HFFc6 (cell line): ENCODE results near the gene PDPK1. TPM values are rescaled to one million over a fixed set of nuclear protein-coding genes. Genes with fewer than 3 reads are reported as not detected.
A peak's percentile ranks its signal among the peaks of the same experiment; 100 is the strongest.

Source experiments
- DNase-seq: peaks from one replicate; pipeline ENCODE4 v3.0.0-alpha.2; 2018
- H3K27ac Mint-ChIP-seq: 2 replicates; pipeline ENCODE4 v1.8.0; 2020; ENCODE audit warnings: mild to moderate bottlenecking, mixed read lengths
- H3K27me3 Mint-ChIP-seq: 2 replicates; pipeline ENCODE4 v1.8.0; 2021; ENCODE audit warnings: mild to moderate bottlenecking, moderate library complexity, mixed read lengths; ENCODE audit not compliant: insufficient read depth
- H3K36me3 Mint-ChIP-seq: 2 replicates; pipeline ENCODE4 v1.8.0; 2021; ENCODE audit warnings: low read depth, mixed read lengths
- H3K4me1 Mint-ChIP-seq: 2 replicates; pipeline ENCODE4 v1.8.0; 2020; ENCODE audit warnings: low read depth, mixed read lengths
- H3K4me3 Mint-ChIP-seq: 2 replicates; pipeline ENCODE4 v1.8.0; 2020; ENCODE audit warnings: mild to moderate bottlenecking, moderate library complexity, mixed read lengths
- H3K9me3 Mint-ChIP-seq: 2 replicates; pipeline ENCODE4 v1.8.0; 2020; ENCODE audit warnings: mild to moderate bottlenecking, mixed read lengths
- CTCF ChIP-seq: fragments of 200-600 bp; sonication (generic); IDR thresholded peaks from 2 replicates; pipeline ENCODE4 v1.5.0; 2021; ENCODE audit warnings: antibody characterized with exemption, mild to moderate bottlenecking
- long read RNA-seq: library from polyadenylated mRNA; unstranded; transcript quantifications from one replicate; pipeline ENCODE4 v2.0.0, GENCODE V29; 2019
- total RNA-seq, 6 experiments: library from RNA; stranded (reverse); fragmentation: NEBNext Ultra II Directional; extraction: Animal tissue kit (Norgen Biotek cat#: 25700); gene quantifications; 2 replicates in 1 of 6; 3 replicates in 5 of 6; pipeline ENCODE4 v1.2.3, GENCODE V29; 2021

PDPK1 gene
- 10 to 100 TPM; 34.2 to 43.8 (median 37.0) TPM for total RNA-seq
- long read RNA-seq, full-length matches to known transcripts: 34 of 49 reads
- long read RNA-seq, partial matches to known transcripts: 3 of 49 reads
- long read RNA-seq, other reads (novel, unspliced or antisense): 12 of 49 reads

- Mint-ChIP-seq H3K4me1 (peaks cover 58% of the 10 kb centered on the region), H3K27me3 (peaks cover 6% of the 10 kb centered on the region), H3K27ac (peak within 1 kb of the TSS; percentile 88), H3K4me3 (peak within 1 kb of the TSS; percentile 92), H3K9me3 (peaks cover 5% of the 10 kb centered on the region; the same call in 1 of the 2 replicates), H3K36me3 (peaks cover 15% of the 10 kb centered on the region)
- DNase-seq: peak; percentile 90
- TF ChIP-seq CTCF: no peak
These were observed at the start of gene PDPK1 for GRCh38 chr16:2537451-2538379. TSS of gene PDPK1 (plus strand) at chr16:2538021. CDS start at chr16:2538113, 92 bp downstream.

GRCh38 chr16:2489581-2489980, 48.2 kb upstream of the PDPK1 start:
- H3K9me3 Mint-ChIP-seq: no peaks in the 10 kb centered on the region
- no peak overlapping the region for H3K4me3 Mint-ChIP-seq
- H3K27ac Mint-ChIP-seq: no peak overlapping the region
- H3K4me1 Mint-ChIP-seq: peaks cover 10% of the 10 kb centered on the region
- no peak for DNase-seq
- H3K36me3 Mint-ChIP-seq: no peaks in the 10 kb centered on the region
- TF ChIP-seq CTCF: no peak
- peaks cover 6% of the 10 kb centered on the region for H3K27me3 Mint-ChIP-seq

- no peaks in the 10 kb centered on the region for H3K36me3 Mint-ChIP-seq
- DNase-seq: no peak
- H3K27me3 Mint-ChIP-seq: peaks cover 6% of the 10 kb centered on the region
- no peak overlapping the region for H3K4me3 Mint-ChIP-seq
- no peaks in the 10 kb centered on the region for H3K9me3 Mint-ChIP-seq
- peaks cover 10% of the 10 kb centered on the region for H3K4me1 Mint-ChIP-seq
- no peak overlapping the region for H3K27ac Mint-ChIP-seq
- TF ChIP-seq CTCF: no peak
These were observed 47.4 kb upstream of the PDPK1 start for GRCh38 chr16:2490190-2491105.

- H3K27ac Mint-ChIP-seq: no peak overlapping the region
- no peak overlapping the region for H3K4me3 Mint-ChIP-seq
- H3K27me3 Mint-ChIP-seq: peaks cover 2% of the 10 kb centered on the region
- H3K4me1 Mint-ChIP-seq: peaks cover 5% of the 10 kb centered on the region
- no peaks in the 10 kb centered on the region for H3K9me3 Mint-ChIP-seq
- TF ChIP-seq CTCF: no peak
- no peak for DNase-seq
- no peaks in the 10 kb centered on the region; the same call in 1 of the 2 replicates for H3K36me3 Mint-ChIP-seq
These were observed 45.5 kb upstream of the PDPK1 start for GRCh38 chr16:2492292-2492691.

- no peak for TF ChIP-seq CTCF
- no peak overlapping the region for H3K27ac Mint-ChIP-seq
- no peak for DNase-seq
- no peaks in the 10 kb centered on the region; the same call in 1 of the 2 replicates for H3K27me3 Mint-ChIP-seq
- no peak overlapping the region for H3K4me3 Mint-ChIP-seq
- no peaks in the 10 kb centered on the region for H3K9me3 Mint-ChIP-seq
- H3K36me3 Mint-ChIP-seq: no peaks in the 10 kb centered on the region; the same call in 1 of the 2 replicates
- H3K4me1 Mint-ChIP-seq: no peaks in the 10 kb centered on the region
These were observed 44.2 kb upstream of the PDPK1 start for GRCh38 chr16:2493605-2494004.
